Measurements from ENCODE around the gene KRT4.

- TF ChIP-seq TAF1 (IDR thresholded peaks at IDR 0.05; ENCODE audit: borderline replicate concordance, low read depth, low read length) (no peak), POLR2A (IDR thresholded peaks at IDR 0.05; ENCODE audit: low read depth, low read length) (no peak)
Measured at GRCh38 chr12:52829986-52830770, 16.3 kb upstream of the KRT4 start.

All from GM12892 (cell line).